CD1c-positive myeloid dendritic cell (primary cell): ENCODE results near the gene ZNF335.
"Not testable (repeated sequence)": the region's sequence is repeated elsewhere in the genome, so short reads cannot be mapped to it uniquely, and the experiment has no call there.

Experiments
- DNase-seq: peaks from one replicate; pipeline ENCODE4 v3.0.0-alpha.2; 2016; ENCODE audit errors: extremely low spot score

Gene ZNF335

GRCh38 chr20:46000262-46000996 lies 28.4 kb upstream of the ZNF335 start:
- peak; percentile 42 for DNase-seq

- no peak for DNase-seq
Measured at GRCh38 chr20:45999557-46000261, 27.7 kb upstream of the ZNF335 start.

DNA sequence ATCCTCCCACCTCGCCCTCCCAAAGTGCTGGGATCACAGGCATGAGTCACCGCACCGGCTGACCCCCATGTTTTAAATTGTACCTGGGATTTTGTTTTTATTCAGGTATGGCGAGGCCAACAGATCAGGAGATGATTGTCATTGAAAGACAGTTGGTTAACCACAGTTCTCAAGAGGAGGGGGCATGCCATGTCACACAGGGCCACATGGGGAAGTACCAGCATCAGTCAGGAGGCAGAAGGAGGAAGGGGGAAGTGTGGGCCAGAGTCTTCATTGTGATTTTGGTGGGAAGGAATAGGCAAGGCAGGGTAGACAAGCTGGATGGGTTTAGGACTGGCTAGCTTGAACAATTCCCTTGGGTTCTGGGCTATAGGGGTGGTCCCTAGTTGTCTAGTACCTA lies 26.8 kb upstream of the ZNF335 start:
- DNase-seq, result peak; percentile 88

GRCh38 chr20:45998337-45998736 lies 26.3 kb upstream of the ZNF335 start:
- peak; percentile 93 for DNase-seq

GRCh38 chr20:45997187-45997586 lies 25.2 kb upstream of the ZNF335 start:
- DNase-seq, result peak; percentile 30

DNA sequence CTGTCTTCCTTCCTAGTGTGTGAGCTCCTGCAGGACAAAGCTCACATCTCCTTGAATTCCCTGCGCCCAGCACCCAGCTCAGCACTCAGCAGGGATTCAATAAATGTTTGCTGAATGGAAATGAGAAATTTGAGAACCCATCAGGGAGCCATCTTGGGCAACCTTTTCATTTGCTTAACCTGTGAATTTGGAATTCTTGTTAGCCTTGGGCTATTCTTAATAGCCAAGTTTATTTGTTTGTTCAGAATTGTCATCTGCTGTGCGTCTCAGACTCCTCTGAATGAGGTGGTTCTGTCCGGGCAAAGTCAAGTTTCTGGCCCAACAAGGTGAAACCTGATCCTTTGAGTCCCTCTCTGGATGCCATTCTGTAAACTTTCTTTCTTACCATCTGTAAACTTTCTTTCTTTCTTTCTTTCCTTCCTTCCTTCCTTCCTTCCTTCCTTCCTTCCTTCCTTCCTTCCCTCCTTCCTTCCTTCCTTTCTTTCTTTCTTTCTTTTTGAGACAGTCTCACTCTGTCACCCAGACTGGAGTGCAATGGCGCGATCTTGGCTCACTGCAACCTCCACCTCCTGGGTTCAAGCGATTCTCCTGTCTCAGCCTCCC lies 23.6 kb upstream of the ZNF335 start:
- not testable (repeated sequence) for DNase-seq

- peak; percentile 46 for DNase-seq
Measured at GRCh38 chr20:45994761-45995493, 22.9 kb upstream of the ZNF335 start.

- DNase-seq, result peak; percentile 69
Measured at GRCh38 chr20:45993197-45993951, 21.4 kb upstream of the ZNF335 start.

DNA sequence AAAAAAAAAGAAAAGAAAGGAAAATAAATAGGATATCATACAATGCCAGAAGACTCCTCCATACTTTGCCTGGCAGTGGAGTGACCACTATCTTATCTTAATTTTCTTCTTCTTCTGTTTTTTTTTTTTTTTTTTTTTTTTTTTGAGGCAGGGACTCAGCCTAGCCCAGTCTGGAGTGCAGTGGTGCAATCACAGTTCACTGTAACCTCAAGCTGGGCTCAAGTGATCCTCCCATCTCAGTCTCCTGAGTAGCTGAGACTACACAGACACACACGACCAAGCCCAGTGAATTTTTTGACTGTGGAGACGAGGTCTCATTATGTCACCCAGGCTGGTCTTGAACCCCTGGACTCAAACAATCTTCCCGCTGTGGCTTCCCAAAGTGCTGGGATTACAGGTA lies 19.6 kb upstream of the ZNF335 start:
- no peak for DNase-seq

DNA sequence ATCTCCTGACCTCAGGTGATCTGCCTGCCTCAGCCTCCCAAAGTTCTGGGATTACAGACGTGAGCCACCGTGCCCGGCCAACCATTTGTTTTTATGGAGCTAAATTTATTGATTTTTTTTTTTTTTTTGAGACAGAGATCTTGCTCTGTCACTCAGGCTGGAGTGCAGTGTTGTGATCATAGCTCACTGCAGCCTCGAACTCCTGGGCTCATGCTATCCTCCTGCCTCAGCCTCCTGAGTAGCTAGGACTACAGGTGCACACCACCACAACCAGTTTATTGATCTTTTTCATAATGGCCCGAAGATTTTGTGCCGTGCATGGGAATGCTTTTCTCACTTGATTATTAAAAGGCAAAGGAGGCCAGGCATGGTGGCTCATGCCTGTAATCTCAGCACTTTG lies 16.8 kb upstream of the ZNF335 start:
- DNase-seq, result not testable (repeated sequence)

GRCh38 chr20:45987108-45987780 lies 15.2 kb upstream of the ZNF335 start:
- DNase-seq, result peak; percentile 86

GRCh38 chr20:45985573-45985972 lies 13.6 kb upstream of the ZNF335 start:
- no peak for DNase-seq

- no peak for DNase-seq
Measured at GRCh38 chr20:45983279-45983743, 11.3 kb upstream of the ZNF335 start.

DNA sequence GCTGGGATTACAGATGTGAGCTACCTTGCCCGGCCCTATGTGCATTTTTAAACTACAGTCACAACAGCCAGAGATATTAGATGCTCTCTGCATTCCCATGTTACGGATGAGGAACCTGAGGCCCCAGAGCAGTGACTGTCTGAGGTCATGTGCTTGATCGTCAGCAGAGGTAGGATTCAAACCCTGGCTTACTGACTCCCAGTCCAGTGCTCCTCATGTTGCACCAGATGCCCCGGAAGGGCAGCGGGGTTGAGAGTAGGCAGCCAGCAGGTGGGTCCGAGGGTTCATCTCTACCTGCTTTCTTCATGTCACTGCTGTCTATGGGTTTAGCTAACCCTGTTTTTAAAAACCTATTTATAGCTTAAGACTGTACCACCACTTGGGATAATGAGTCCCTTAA lies 9.3 kb upstream of the ZNF335 start:
- DNase-seq, result no peak

DNA sequence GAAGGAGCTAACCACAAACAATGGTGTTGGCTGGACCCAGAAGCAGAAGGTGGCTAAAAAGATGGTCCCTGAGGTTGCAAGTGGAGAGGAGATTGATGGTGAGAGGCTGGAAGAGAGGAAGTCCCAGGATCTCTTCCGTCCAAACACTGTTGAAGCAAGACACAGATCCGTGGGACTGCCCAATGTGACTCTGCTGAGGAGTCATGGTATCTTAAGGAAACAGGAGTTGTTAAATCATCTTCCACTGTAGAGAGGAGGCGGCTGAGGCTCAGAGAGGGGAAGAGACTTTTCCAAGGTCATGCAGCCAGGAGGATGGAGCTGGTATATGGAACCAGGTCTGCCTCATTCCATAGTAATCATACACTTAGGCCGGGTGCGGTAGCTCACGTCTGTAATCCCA lies 4.1 kb upstream of the ZNF335 start:
- peak; percentile 49 for DNase-seq

- no peak for DNase-seq
Measured at GRCh38 chr20:45975686-45976085, 3.7 kb upstream of the ZNF335 start.

DNA sequence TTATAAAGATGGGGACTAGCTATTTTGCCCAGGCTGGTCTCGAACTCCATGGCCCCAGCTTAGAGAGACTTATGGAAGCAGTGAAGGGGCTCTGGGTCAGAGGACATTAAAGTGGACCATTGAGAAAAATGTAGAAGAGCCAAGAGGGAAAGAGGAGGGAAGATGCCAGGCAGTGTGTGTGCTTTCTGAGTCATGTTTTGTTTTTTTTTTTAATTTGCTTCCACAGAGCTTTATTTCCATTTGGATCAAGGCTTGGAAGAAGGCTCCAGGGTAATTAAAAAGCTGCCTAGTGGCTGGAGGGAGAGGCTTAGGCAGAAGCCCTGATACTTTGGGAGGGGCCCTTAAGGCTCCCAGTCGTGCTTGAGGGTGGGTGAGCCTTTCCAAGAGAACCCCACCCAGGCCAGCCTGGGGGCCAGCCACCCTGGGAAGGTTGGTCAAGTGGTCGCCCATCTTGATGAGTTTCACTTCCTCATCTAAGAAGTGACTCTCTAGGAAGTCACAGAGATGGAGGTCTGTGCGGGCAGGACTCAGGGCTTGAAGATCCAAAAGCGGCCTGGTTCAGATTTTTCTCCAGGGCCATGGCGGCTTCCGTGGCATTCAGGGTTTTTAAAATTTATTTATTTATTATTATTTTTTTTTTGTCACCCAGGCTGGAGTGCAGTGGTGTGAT lies 3.0 kb upstream of the ZNF335 start:
- peak; percentile 23 for DNase-seq

GRCh38 chr20:45972500-45973183 lies 639 bp upstream of the ZNF335 start:
- DNase-seq, result peak; percentile 98

GRCh38 chr20:45971425-45971674 lies 653 bp downstream of the ZNF335 start:
- DNase-seq, result no peak
